ENCODE data around the gene DDI2. TPM values are rescaled to one million over a fixed set of nuclear protein-coding genes. Genes with fewer than 3 reads are reported as not detected.
A peak's percentile ranks its signal among the peaks of the same experiment; 100 is the strongest.

Gene DDI2
- total and polyA plus RNA-seq, 10 of the 15 experiments (the other 5 are each of a cell fraction or from before 2014, with no cell fraction given), result 3.3 to 33.1 (median 11.6) TPM

DNA sequence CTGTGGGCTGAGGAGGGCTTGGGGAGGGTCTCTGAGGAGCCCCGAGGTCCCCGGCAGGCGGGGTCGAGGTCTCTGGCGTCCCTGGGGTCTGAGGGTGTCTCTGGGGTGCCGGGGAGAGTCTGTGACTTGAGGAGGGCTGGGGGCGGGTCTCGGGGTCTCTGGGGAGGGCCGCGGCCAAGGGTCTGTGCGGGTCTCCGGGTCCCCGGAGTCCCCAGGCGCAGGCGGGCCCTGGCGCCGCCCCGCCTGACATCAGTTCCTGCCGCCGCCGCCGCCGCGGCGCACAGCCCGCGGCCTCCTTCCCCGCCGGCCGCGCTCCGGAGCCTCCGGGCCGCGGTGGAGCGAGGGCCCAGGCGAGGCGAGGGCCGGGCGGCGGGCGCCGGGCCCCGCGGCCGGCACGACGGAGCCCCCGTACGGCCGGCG, 66.8 kb downstream of the DDI2 start, which contains the start of gene PLEKHM2 (continued):
- TF ChIP-seq CREM (IDR thresholded peaks at IDR 0.05; ENCODE audit: low read depth) (no peak), EED (IDR thresholded peaks at IDR 0.05; ENCODE audit: low read depth) (no peak), CBX5 (IDR thresholded peaks at IDR 0.05; ENCODE audit: low read depth) (no peak), STAT3 (IDR thresholded peaks at IDR 0.05; ENCODE audit: low read depth, low read length) (no peak), TCF7 (IDR thresholded peaks at IDR 0.05; ENCODE audit: borderline replicate concordance) (no peak), ZNF217 (IDR thresholded peaks at IDR 0.05) (no peak), LARP7 (IDR thresholded peaks at IDR 0.05) (no peak), SRF (IDR thresholded peaks at IDR 0.05; ENCODE audit: low read depth in 2 of 2, low read length in 2 of 2) (0 out of 4 replicates have a peak, but pooled peaks of 1 of the 2 experiments have one; percentile 6), ZBED1 (IDR thresholded peaks at IDR 0.05; ENCODE audit: borderline replicate concordance) (no peak), HDAC2 (IDR thresholded peaks at IDR 0.05) (no peak), POLR2AphosphoS2 (IDR thresholded peaks at IDR 0.05; ENCODE audit: low read depth, low read length) (no peak), ZNF274 (IDR thresholded peaks at IDR 0.05; ENCODE audit: insufficient read depth, insufficient read length) (no peak), EZH2 (IDR thresholded peaks at IDR 0.05; ENCODE audit: borderline replicate concordance, control insufficient read depth, low read depth, low read length) (no peak), RAD21 (IDR thresholded peaks at IDR 0.05; ENCODE audit: insufficient read depth, low read depth, low read length) (no peak), KLF5 (IDR thresholded peaks at IDR 0.05; ENCODE audit: partially characterized antibody) (no peak), MEF2A (IDR thresholded peaks at IDR 0.05; ENCODE audit: insufficient read depth, low read depth, low read length) (no peak), ESRRA (IDR thresholded peaks at IDR 0.05; ENCODE audit: low read length) (no peak), SMARCA5 (IDR thresholded peaks at IDR 0.05) (no peak), SMAD5 (IDR thresholded peaks at IDR 0.05; ENCODE audit: low read depth) (no peak), ZNF24 (IDR thresholded peaks at IDR 0.05) (no peak), MEF2B (IDR thresholded peaks at IDR 0.05; ENCODE audit: partially characterized antibody, poor library complexity, severe bottlenecking) (peak; percentile 57), YY1 (IDR thresholded peaks at IDR 0.05; ENCODE audit: low read depth, low read length) (0 out of 2 replicates have a peak, but pooled peaks have one; percentile 14), YBX1 (IDR thresholded peaks at IDR 0.05) (no peak), POLR2A (IDR thresholded peaks at IDR 0.05; ENCODE audit: low read depth, low read length) (peak; percentile 76)
- TF ChIP-seq, protein P1, sequence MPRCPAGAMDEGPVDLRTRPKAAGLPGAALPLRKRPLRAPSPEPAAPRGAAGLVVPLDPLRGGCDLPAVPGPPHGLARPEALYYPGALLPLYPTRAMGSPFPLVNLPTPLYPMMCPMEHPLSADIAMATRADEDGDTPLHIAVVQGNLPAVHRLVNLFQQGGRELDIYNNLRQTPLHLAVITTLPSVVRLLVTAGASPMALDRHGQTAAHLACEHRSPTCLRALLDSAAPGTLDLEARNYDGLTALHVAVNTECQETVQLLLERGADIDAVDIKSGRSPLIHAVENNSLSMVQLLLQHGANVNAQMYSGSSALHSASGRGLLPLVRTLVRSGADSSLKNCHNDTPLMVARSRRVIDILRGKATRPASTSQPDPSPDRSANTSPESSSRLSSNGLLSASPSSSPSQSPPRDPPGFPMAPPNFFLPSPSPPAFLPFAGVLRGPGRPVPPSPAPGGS (IDR thresholded peaks at IDR 0.05; ENCODE audit: borderline replicate concordance, insufficient read depth, low read depth, low read length, poor library complexity, severe bottlenecking), result no peak
- TF ChIP-seq, protein P2, sequence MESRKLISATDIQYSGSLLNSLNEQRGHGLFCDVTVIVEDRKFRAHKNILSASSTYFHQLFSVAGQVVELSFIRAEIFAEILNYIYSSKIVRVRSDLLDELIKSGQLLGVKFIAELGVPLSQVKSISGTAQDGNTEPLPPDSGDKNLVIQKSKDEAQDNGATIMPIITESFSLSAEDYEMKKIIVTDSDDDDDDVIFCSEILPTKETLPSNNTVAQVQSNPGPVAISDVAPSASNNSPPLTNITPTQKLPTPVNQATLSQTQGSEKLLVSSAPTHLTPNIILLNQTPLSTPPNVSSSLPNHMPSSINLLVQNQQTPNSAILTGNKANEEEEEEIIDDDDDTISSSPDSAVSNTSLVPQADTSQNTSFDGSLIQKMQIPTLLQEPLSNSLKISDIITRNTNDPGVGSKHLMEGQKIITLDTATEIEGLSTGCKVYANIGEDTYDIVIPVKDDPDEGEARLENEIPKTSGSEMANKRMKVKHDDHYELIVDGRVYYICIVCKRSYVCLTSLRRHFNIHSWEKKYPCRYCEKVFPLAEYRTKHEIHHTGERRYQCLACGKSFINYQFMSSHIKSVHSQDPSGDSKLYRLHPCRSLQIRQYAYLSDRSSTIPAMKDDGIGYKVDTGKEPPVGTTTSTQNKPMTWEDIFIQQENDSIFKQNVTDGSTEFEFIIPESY (IDR thresholded peaks at IDR 0.05), result no peak
- TF ChIP-seq, protein P3, sequence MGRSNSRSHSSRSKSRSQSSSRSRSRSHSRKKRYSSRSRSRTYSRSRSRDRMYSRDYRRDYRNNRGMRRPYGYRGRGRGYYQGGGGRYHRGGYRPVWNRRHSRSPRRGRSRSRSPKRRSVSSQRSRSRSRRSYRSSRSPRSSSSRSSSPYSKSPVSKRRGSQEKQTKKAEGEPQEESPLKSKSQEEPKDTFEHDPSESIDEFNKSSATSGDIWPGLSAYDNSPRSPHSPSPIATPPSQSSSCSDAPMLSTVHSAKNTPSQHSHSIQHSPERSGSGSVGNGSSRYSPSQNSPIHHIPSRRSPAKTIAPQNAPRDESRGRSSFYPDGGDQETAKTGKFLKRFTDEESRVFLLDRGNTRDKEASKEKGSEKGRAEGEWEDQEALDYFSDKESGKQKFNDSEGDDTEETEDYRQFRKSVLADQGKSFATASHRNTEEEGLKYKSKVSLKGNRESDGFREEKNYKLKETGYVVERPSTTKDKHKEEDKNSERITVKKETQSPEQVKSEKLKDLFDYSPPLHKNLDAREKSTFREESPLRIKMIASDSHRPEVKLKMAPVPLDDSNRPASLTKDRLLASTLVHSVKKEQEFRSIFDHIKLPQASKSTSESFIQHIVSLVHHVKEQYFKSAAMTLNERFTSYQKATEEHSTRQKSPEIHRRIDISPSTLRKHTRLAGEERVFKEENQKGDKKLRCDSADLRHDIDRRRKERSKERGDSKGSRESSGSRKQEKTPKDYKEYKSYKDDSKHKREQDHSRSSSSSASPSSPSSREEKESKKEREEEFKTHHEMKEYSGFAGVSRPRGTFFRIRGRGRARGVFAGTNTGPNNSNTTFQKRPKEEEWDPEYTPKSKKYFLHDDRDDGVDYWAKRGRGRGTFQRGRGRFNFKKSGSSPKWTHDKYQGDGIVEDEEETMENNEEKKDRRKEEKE (IDR thresholded peaks at IDR 0.05), result no peak

All from GM12878 (cell line).